ENCODE data around the gene STRN. TPM values are rescaled to one million over a fixed set of nuclear protein-coding genes. Genes with fewer than 3 reads are reported as not detected.
A peak's percentile ranks its signal among the peaks of the same experiment; 100 is the strongest.
"Not testable (repeated sequence)": the region's sequence is repeated elsewhere in the genome, so short reads cannot be mapped to it uniquely, and the experiment has no call there.

The STRN gene
- total RNA-seq, 5 donors from 2014 or later (not counting 1 experiment from before 2014, with no cell fraction given), result 27.8 to 31.5 (median 28.6) TPM

DNA sequence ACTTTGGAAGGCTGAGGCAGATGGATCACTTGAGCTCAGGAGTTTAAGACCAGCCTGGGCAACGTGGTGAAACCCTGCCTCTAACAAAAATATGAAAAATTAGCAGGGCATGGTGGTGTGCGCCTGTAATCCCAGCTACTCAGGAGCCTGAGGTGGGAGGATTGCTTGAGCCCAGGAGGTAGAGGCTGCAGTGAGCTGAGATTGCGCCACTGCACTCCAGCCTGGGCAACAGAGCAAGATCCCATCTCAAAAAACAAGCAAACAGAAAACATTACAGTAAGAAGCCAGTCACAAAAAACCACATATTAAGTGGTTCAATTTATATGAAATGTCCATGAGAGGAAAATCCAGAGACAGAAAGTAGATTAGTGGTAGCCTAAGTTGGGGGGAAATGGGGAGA lies 12.7 kb upstream of the STRN start:
- H3K27me3 ChIP-seq (replicated peaks in 1 of 2; ENCODE audit: control insufficient read depth in 2 of 2, extremely low read depth in 1 of 2, insufficient read depth in 2 of 2, low read length in 1 of 2); H3K27ac ChIP-seq (ENCODE audit: low read length); DNase-seq; H3K4me1 ChIP-seq (ENCODE audit: control insufficient read depth in 1 of 2, extremely low read depth in 1 of 2, insufficient read depth in 2 of 2, low read length in 2 of 2); H3K9me3 ChIP-seq; H3K4me3 Mint-ChIP-seq; H3K4me3 ChIP-seq (ENCODE audit: control insufficient read depth in 1 of 2, extremely low read depth in 1 of 2, low read length in 1 of 2); CTCF ChIA-PET; ATAC-seq (replicated peaks in 1 of 4); H3K27me3 Mint-ChIP-seq; H3K9me3 Mint-ChIP-seq; H3K4me1 Mint-ChIP-seq: not testable (repeated sequence)
- Mint-ChIP-seq H3K27ac (peak overlapping the region in 1 of 2 donors; percentile 2), H3K36me3 (peaks cover 25% of the 10 kb centered on the region)
- H3K36me3 ChIP-seq (ENCODE audit: control insufficient read depth in 2 of 2, extremely low read depth in 1 of 2, insufficient read depth in 1 of 2, low read length in 1 of 2), result peaks cover 0 to 26% of the 10 kb centered on the region in 2 donors
- POLR2A ChIA-PET, result interaction anchor here in 1 of 2 donors (0.6 kb wide), 1 partner anchor 1912 kb away, joined by 3 read pairs; no protein-coding TSS in a partner anchor
- WGBS (ENCODE audit: insufficient coverage), result no CpG with 5 or more reads among the region's 3 CpGs

GRCh38 chr2:36976065-36976464 lies 9.7 kb upstream of the STRN start:
- peaks cover 0 to 15% of the 10 kb centered on the region in 2 donors for H3K36me3 ChIP-seq (ENCODE audit: control insufficient read depth in 2 of 2, extremely low read depth in 1 of 2, insufficient read depth in 1 of 2, low read length in 1 of 2)
- no peaks in the 10 kb centered on the region for H3K4me1 ChIP-seq (ENCODE audit: control insufficient read depth in 1 of 2, extremely low read depth in 1 of 2, insufficient read depth in 2 of 2, low read length in 2 of 2)
- DNase-seq (no peak), ATAC-seq (replicated peaks in 1 of 4) (no peak)
- no peaks in the 10 kb centered on the region for H3K9me3 ChIP-seq
- 85% methylated on average over 2 of the region's 2 CpGs for WGBS (ENCODE audit: insufficient coverage)
- Mint-ChIP-seq H3K4me1 (no peaks in the 10 kb centered on the region), H3K9me3 (peaks cover 0 to 7% (median 0%) of the 10 kb centered on the region in 3 donors), H3K27me3 (no peaks in the 10 kb centered on the region), H3K4me3 (no peak overlapping the region), H3K36me3 (peaks cover 24% of the 10 kb centered on the region), H3K27ac (no peak overlapping the region)
- POLR2A ChIA-PET, result no interaction called here
- no peak overlapping the region for H3K27ac ChIP-seq (ENCODE audit: low read length)
- CTCF ChIA-PET, result no interaction called here
- no peak overlapping the region for H3K4me3 ChIP-seq (ENCODE audit: control insufficient read depth in 1 of 2, extremely low read depth in 1 of 2, low read length in 1 of 2)
- H3K27me3 ChIP-seq (replicated peaks in 1 of 2; ENCODE audit: control insufficient read depth in 2 of 2, extremely low read depth in 1 of 2, insufficient read depth in 2 of 2, low read length in 1 of 2), result no peaks in the 10 kb centered on the region

- CTCF ChIA-PET, result interaction anchor here (0.5 to 0.7 kb wide), 2 partner anchors 12 to 900 kb away, joined by 4 read pairs; no protein-coding TSS in a partner anchor
- no peaks in the 10 kb centered on the region for H3K27me3 Mint-ChIP-seq
- no peak overlapping the region for H3K4me3 Mint-ChIP-seq
- Histone ChIP-seq H3K27ac (ENCODE audit: low read length) (no peak overlapping the region), H3K4me3 (ENCODE audit: control insufficient read depth in 1 of 2, extremely low read depth in 1 of 2, low read length in 1 of 2) (no peak overlapping the region), H3K27me3 (replicated peaks in 1 of 2; ENCODE audit: control insufficient read depth in 2 of 2, extremely low read depth in 1 of 2, insufficient read depth in 2 of 2, low read length in 1 of 2) (no peaks in the 10 kb centered on the region), H3K9me3 (no peaks in the 10 kb centered on the region), H3K36me3 (ENCODE audit: control insufficient read depth in 2 of 2, extremely low read depth in 1 of 2, insufficient read depth in 1 of 2, low read length in 1 of 2) (peaks cover 0 to 10% of the 10 kb centered on the region in 2 donors), H3K4me1 (ENCODE audit: control insufficient read depth in 1 of 2, extremely low read depth in 1 of 2, insufficient read depth in 2 of 2, low read length in 2 of 2) (no peaks in the 10 kb centered on the region)
- H3K36me3 Mint-ChIP-seq, result peaks cover 18% of the 10 kb centered on the region
- H3K27ac Mint-ChIP-seq, result no peak overlapping the region
- WGBS (ENCODE audit: insufficient coverage), result 91% methylated on average over 6 of the region's 8 CpGs
- peaks cover 0 to 7% (median 0%) of the 10 kb centered on the region in 3 donors for H3K9me3 Mint-ChIP-seq
- POLR2A ChIA-PET, result no interaction called here
- DNase-seq (no peak), ATAC-seq (replicated peaks in 1 of 4) (no peak)
- H3K4me1 Mint-ChIP-seq, result no peaks in the 10 kb centered on the region
Observed at GRCh38 chr2:36975306-36975705, 9.0 kb upstream of the STRN start.

DNA sequence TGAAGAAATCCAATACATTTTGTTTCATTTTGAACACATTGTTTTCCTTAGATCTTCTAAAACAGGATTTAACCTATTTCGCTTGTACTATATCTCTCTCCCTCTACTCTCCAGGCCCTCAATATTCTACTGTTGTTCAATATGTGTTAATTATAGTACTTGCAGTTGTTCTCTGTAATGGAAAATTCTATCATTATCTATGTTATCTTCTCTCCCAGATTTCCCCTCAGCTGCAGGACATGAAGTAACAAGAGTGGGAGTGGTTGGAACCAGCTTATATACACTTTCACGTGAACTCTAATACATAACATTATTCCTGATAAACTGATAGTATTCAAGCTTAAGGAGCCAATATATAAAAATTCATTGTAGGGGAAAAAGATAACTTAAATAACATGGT lies 7.0 kb upstream of the STRN start:
- CTCF ChIA-PET, result no interaction called here
- no CpG with 5 or more reads among the region's 2 CpGs for WGBS (ENCODE audit: insufficient coverage)
- H3K36me3 Mint-ChIP-seq, result peaks cover 4% of the 10 kb centered on the region
- H3K27ac ChIP-seq (ENCODE audit: low read length), result no peak overlapping the region
- POLR2A ChIA-PET, result no interaction called here
- H3K4me1 ChIP-seq (ENCODE audit: control insufficient read depth in 1 of 2, extremely low read depth in 1 of 2, insufficient read depth in 2 of 2, low read length in 2 of 2), result no peaks in the 10 kb centered on the region
- H3K27me3 ChIP-seq (replicated peaks in 1 of 2; ENCODE audit: control insufficient read depth in 2 of 2, extremely low read depth in 1 of 2, insufficient read depth in 2 of 2, low read length in 1 of 2), result no peaks in the 10 kb centered on the region
- H3K27ac Mint-ChIP-seq, result no peak overlapping the region
- no peak for DNase-seq
- no peaks in the 10 kb centered on the region for H3K9me3 ChIP-seq
- H3K36me3 ChIP-seq (ENCODE audit: control insufficient read depth in 2 of 2, extremely low read depth in 1 of 2, insufficient read depth in 1 of 2, low read length in 1 of 2), result no peaks in the 10 kb centered on the region
- H3K4me1 Mint-ChIP-seq, result no peaks in the 10 kb centered on the region
- peaks cover 0 to 4% (median 0%) of the 10 kb centered on the region in 3 donors for H3K9me3 Mint-ChIP-seq
- no peak for ATAC-seq (replicated peaks in 1 of 4)
- no peak overlapping the region for H3K4me3 ChIP-seq (ENCODE audit: control insufficient read depth in 1 of 2, extremely low read depth in 1 of 2, low read length in 1 of 2)
- H3K27me3 Mint-ChIP-seq, result no peaks in the 10 kb centered on the region
- no peak overlapping the region for H3K4me3 Mint-ChIP-seq

DNA sequence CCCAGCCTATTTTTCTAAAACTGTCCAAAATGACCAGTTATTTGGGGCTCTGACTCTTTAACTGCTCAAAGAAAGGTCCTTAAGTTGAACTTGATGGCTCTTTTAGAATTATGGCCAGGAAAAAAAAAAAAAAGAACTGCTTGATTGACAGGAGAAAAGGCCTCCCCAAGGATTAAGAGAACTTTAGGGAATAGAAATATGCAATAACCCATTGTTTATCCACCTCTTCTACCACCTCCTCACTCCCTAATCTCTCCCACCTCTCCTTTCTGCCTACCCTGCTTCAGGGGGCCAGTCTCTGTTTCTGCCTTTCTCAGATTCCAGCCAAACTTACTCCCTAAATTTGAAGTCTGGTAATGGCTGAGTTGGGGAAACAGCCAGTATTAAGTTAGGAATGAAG lies 5.7 kb upstream of the STRN start:
- Mint-ChIP-seq H3K9me3 (no peaks in the 10 kb centered on the region), H3K27me3 (no peaks in the 10 kb centered on the region), H3K4me1 (peaks cover 7 to 11% (median 8%) of the 10 kb centered on the region in 3 donors), H3K27ac (no peak overlapping the region), H3K4me3 (no peak overlapping the region), H3K36me3 (no peaks in the 10 kb centered on the region)
- Histone ChIP-seq H3K27me3 (replicated peaks in 1 of 2; ENCODE audit: control insufficient read depth in 2 of 2, extremely low read depth in 1 of 2, insufficient read depth in 2 of 2, low read length in 1 of 2) (no peaks in the 10 kb centered on the region), H3K4me3 (ENCODE audit: control insufficient read depth in 1 of 2, extremely low read depth in 1 of 2, low read length in 1 of 2) (no peak overlapping the region), H3K36me3 (ENCODE audit: control insufficient read depth in 2 of 2, extremely low read depth in 1 of 2, insufficient read depth in 1 of 2, low read length in 1 of 2) (no peaks in the 10 kb centered on the region), H3K27ac (ENCODE audit: low read length) (no peak overlapping the region), H3K4me1 (ENCODE audit: control insufficient read depth in 1 of 2, extremely low read depth in 1 of 2, insufficient read depth in 2 of 2, low read length in 2 of 2) (peaks cover 3% of the 10 kb centered on the region in 2 experiments), H3K9me3 (no peaks in the 10 kb centered on the region)
- POLR2A ChIA-PET, result no interaction called here
- no peak for ATAC-seq (replicated peaks in 1 of 4)
- CTCF ChIA-PET, result no interaction called here
- DNase-seq, result no peak

DNA sequence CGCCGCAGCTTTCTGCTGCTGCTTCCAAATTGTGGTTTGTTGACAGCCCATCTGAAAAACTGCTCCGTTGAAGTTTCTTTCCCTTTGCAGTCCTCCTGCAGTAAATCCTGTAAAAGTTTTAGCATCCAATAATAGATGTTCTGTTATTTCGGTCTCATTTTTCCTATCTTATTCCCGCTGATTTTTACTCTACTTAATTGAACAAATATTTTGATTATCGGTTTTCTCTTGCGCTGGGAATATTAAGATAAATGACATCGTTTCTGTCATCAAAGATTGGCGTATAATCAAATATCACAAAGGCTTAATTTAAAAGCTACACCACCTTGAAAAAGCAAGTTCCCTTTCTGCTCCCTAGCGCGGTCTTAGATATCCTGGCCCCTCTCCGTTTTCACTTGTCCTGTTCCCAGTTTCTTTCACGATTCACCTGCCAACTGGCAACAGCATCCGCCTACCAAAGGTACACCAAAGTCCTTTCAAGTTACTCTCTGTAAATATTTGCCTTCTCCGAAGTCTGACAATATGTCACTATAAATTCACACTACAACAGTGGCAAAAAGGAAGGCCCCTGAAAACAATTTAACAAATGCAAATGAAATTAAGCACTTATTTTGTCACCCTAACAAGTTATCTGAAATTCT lies 1.0 kb upstream of the STRN start:
- H3K4me3 ChIP-seq (ENCODE audit: control insufficient read depth in 1 of 2, extremely low read depth in 1 of 2, low read length in 1 of 2), result peak overlapping the region; percentile 60 to 69
- H3K9me3 ChIP-seq, result no peaks in the 10 kb centered on the region
- ATAC-seq (replicated peaks in 1 of 4) (no peak), DNase-seq (peak in 1 of 35 experiments; percentile 13)
- H3K36me3 ChIP-seq (ENCODE audit: control insufficient read depth in 2 of 2, extremely low read depth in 1 of 2, insufficient read depth in 1 of 2, low read length in 1 of 2), result no peaks in the 10 kb centered on the region
- H3K27me3 ChIP-seq (replicated peaks in 1 of 2; ENCODE audit: control insufficient read depth in 2 of 2, extremely low read depth in 1 of 2, insufficient read depth in 2 of 2, low read length in 1 of 2), result no peaks in the 10 kb centered on the region
- peak overlapping the region; percentile 91 to 93 (median 93) for H3K4me3 Mint-ChIP-seq
- POLR2A ChIA-PET, result interaction anchor here in 1 of 2 donors (0.6 kb wide), 1 partner anchor 124 kb away, joined by 6 read pairs; no protein-coding TSS in a partner anchor
- H3K4me1 Mint-ChIP-seq, result peaks cover 43 to 50% (median 45%) of the 10 kb centered on the region in 3 donors
- peaks cover 11 to 18% of the 10 kb centered on the region in 2 experiments for H3K4me1 ChIP-seq (ENCODE audit: control insufficient read depth in 1 of 2, extremely low read depth in 1 of 2, insufficient read depth in 2 of 2, low read length in 2 of 2)
- CTCF ChIA-PET, result interaction anchor here in 1 of 2 donors (0.6 kb wide), 1 partner anchor 1773 kb away, joined by 5 read pairs; no protein-coding TSS in a partner anchor
- H3K27ac ChIP-seq (ENCODE audit: low read length), result peak overlapping the region; percentile 79
- no peaks in the 10 kb centered on the region for H3K36me3 Mint-ChIP-seq
- no peaks in the 10 kb centered on the region for H3K27me3 Mint-ChIP-seq
- H3K9me3 Mint-ChIP-seq, result no peaks in the 10 kb centered on the region
- 64% methylated on average over 11 of the region's 15 CpGs for WGBS (ENCODE audit: insufficient coverage)
- peak overlapping the region; percentile 99 for H3K27ac Mint-ChIP-seq
